GM19372 (cell line): Measurements from ENCODE around the gene PILRA.
"Not testable (repeated sequence)": the region's sequence is repeated elsewhere in the genome, so short reads cannot be mapped to it uniquely, and the experiment has no call there.

ENCODE experiments used
- ATAC-seq: cut with Tn5 transposase; IDR thresholded peaks from one replicate; pipeline ENCODE4 v1.9.1; 2021; ENCODE audit warnings: mild to moderate bottlenecking, low read depth, moderate library complexity; ENCODE audit not compliant: unreplicated experiment

PILRA gene

GRCh38 chr7:100432621-100433275 lies 59.5 kb downstream of the PILRA start:
- no peak for ATAC-seq

DNA sequence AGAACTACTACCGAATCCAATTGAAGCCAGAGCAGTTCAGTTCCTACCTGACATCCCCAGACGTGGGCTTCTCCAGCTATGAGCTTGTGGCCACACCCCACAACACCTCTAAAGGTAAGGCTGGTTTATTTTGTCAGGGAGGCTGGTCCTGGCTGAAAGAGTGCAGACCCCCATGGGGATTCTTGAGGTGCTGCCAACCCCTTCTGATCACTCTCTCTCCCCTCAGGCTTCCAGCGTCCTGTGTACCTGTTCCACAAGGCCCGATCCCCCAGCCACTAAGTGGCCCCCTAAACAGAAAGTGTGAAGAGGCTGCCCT lies 59.9 kb downstream of the PILRA start:
- ATAC-seq = no peak

- no peak for ATAC-seq
These were observed 60.5 kb downstream of the PILRA start for GRCh38 chr7:100433592-100434296.

DNA sequence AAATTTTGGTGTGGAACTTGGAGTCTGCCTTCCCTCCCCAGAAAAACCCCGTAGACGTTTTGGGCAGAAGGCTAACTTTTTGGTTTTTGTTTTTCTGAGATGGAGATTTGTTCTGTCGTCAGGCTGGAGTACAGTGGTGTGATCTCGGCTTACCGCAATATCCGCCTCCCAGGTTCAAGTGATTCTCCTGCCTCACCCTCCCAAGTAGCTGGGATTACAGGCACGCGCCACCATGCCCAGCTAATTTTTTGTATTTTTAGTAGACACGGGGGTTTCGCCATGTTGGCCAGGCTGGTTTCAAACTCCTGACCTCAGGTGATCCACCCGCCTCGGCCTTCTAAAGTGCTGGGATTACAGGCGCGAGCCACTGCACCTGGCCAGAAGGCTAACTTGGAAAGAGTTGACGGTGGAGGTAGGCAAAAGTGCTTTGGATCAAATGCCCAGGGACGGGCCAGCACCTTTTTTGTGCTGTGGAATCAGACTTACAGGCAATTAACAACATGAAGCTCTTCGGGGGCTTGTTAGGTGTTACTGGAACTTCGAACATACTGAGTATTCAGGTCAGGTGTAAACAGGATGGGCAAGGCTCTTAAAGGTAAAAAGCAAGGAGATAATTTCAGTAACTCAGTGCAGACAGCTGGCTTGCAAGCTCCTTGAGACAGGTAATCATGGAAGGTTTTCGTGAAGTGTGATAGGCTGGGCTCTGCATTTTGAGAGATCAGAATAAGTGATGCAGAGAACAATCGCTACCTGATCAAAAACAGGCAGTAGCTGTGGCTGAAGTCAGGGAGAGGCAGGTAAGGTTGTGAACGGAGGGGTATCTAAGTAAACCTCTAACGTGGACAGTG lies 61.2 kb downstream of the PILRA start:
- no peak for ATAC-seq

DNA sequence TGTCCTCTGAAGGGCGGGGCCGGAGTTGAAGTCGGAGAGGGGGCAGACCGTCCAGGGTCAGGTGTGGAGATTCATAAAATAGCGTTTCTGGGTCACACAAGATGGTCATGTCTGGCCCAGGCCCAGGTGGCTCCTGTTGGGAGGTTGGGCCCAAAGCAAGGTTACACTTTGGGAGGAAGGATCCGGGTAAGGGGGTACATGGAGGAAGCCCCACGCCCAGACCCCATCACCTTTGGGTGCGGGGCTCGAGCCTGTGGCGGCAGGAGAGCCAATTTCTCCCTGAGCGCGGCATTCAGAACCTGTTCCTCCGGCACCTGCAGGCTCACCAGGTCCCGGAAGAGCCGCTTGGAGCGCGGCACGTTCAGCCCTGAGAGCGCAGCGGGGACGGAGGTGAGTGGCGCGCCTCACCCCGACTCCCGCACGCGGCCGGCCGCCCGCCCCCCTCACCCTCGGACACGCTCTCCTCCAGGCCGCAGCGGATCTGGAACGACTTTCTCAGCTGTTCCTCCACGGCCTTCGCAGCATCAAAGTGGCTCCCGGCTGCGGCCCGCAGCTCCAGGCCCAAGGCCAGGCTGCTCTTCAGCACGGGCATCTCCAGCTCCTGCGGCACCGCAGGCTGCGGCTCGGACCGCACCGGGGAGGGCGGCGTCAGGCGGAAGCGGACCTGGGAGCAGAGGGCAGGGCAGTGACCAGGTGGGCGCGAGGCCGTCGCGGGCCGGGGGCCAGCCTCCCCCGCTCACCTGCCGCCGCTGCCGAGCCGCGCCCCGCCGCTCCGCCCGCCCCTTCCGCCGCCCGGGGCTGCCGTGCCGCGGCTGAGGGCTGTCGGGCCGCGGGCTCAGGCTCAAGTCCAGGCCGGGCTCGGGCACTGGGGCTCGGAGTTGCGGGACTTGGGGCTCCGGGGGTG lies 62.4 kb downstream of the PILRA start:
- ATAC-seq = peak; percentile 33

GRCh38 chr7:100437150-100438100 lies 64.1 kb downstream of the PILRA start:
- ATAC-seq = no peak

GRCh38 chr7:100438172-100438571 lies 64.9 kb downstream of the PILRA start:
- no peak for ATAC-seq

- not testable (repeated sequence) for ATAC-seq
These were observed 65.4 kb downstream of the PILRA start for GRCh38 chr7:100438731-100439130.

DNA sequence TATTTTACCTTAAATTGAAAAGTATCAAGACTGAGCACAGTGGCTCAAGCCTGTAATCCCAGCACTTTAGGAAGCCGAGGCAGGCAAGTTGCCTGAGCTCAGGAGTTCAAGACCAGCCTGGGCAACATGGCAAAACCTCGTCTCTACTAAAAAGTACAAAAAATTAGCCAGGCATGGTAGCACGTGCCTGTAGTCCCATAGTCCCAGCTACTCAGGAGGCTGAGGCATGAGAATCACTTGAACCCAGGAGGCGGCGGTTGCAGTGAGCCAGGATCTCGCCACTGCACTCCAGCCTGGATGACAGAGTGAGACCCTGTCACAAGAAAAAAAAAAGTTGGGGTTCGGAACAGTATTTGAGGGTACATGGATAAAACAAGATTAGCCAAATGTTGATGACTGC lies 66.0 kb downstream of the PILRA start:
- not testable (repeated sequence) for ATAC-seq

- no peak for ATAC-seq
These were observed 68.6 kb downstream of the PILRA start for GRCh38 chr7:100441641-100442535.

GRCh38 chr7:100443096-100443840 lies 70.0 kb downstream of the PILRA start:
- no peak for ATAC-seq

DNA sequence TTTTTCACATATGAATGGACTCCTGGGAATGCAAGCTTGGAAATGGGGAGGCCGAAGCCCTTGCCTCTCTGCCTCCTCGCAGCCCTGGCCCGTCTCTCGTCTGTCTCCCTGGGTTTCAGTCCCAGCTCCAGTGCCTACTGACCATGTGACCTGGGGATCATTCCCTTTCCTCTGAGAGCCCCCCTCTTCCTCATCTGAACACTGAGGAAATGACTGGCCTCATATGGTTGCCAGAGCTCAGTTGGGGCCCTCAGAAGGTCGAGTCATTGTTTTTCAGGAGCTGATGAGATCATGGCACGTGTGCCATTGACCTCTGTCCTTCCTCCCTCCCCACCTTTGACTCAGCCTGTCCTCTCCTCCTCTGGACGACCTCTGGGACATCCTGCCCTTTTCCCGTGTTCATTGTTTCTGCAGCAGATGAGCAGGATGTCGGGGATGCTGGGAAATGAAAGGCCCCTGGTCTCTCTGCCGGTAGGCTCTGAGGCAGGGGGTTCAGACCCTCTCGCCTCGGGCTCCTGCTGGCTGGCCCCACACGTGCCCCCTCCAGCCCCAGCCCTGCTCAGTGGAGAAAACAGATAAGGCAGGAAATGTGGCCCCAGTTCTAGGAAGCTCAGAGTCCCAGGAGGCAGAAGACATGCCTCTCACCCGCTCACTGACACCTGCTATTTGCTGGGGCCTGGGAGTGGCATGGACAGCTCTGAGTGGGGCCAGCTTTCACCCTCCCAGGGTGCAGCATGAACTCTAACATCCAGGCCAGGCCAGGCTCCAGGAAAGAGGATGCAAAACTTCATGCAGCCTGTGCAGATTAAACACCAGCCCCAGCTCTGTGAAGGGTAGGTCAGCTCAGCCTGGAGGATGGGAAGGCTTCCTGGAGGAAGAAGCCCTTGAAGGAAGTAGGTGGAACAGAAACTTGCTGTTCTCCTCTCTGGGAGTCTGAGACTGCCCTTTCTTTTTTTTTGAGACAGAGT lies 71.3 kb downstream of the PILRA start:
- no peak for ATAC-seq

DNA sequence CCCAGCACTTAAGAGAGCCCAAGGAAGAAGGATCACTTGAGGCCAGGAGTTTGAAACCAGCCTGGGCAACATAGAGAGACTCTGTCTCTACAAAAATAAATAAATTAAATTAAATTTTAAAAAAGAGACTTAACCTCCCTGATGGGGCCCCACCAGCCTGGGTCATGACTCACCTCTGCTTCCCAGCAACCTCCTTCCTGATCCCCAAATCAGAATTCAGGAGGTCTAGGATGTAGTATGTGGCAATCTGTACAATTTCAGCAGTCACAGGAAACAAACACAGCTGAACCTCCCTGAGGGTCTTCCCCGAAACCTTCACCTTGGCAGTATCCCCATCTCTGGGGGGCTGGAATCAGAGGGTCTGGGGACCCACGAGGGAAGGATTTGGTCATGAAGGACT lies 72.8 kb downstream of the PILRA start:
- ATAC-seq = no peak

- not testable (repeated sequence) for ATAC-seq
These were observed 74.1 kb downstream of the PILRA start for GRCh38 chr7:100447363-100447762.

GRCh38 chr7:100449190-100449795 lies 76.0 kb downstream of the PILRA start:
- ATAC-seq = no peak
